H9 (cell line): ENCODE data around the gene DMXL1. TPM values are rescaled to one million over a fixed set of nuclear protein-coding genes. Genes with fewer than 3 reads are reported as not detected.
A peak's percentile ranks its signal among the peaks of the same experiment; 100 is the strongest.

ENCODE experiments used
- DNase-seq: peaks from one replicate; pipeline ENCODE4 v3.0.0-alpha.2; 2017
- H2AFZ ChIP-seq: one replicate; pipeline ENCODE4 v1.6.1; 2013; ENCODE audit warnings: mild to moderate bottlenecking, low read length, control low read depth, moderate library complexity
- H2AK5ac ChIP-seq: 2 replicates; pipeline ENCODE4 v1.6.1; 2013; ENCODE audit warnings: low read length, control low read depth, mixed read lengths; ENCODE audit not compliant: insufficient read length
- H2BK120ac ChIP-seq: one replicate; pipeline ENCODE4 v1.6.1; 2013; ENCODE audit warnings: low read depth, mild to moderate bottlenecking, low read length, control low read depth, inconsistent platforms; ENCODE audit not compliant: poor library complexity, severe bottlenecking
- H2BK12ac ChIP-seq: 2 replicates; pipeline ENCODE4 v1.6.1; 2013; ENCODE audit warnings: low read length, control low read depth, mixed read lengths, low read depth; ENCODE audit not compliant: insufficient read length
- H2BK15ac ChIP-seq: 2 replicates; pipeline ENCODE4 v1.6.1; 2013; ENCODE audit warnings: low read depth, low read length, control low read depth
- H2BK20ac ChIP-seq: one replicate; pipeline ENCODE4 v1.6.1; 2013; ENCODE audit warnings: low read depth, mild to moderate bottlenecking, low read length, control low read depth, inconsistent platforms; ENCODE audit not compliant: poor library complexity, severe bottlenecking
- H2BK5ac ChIP-seq: 2 replicates; pipeline ENCODE4 v1.6.1; 2013; ENCODE audit warnings: low read length, control low read depth, mixed read lengths; ENCODE audit not compliant: insufficient read length
- H3K14ac ChIP-seq: 2 replicates; pipeline ENCODE4 v1.6.1; 2013; ENCODE audit warnings: low read length, control low read depth; ENCODE audit not compliant: insufficient read depth
- H3K18ac ChIP-seq: 2 replicates; pipeline ENCODE4 v1.6.1; 2013; ENCODE audit warnings: low read depth, mild to moderate bottlenecking, mixed read lengths, low read length, control low read depth; ENCODE audit not compliant: insufficient read length
- H3K23ac ChIP-seq: 2 replicates; pipeline ENCODE4 v1.6.1; 2013; ENCODE audit warnings: low read length, control low read depth, mixed read lengths, low read depth; ENCODE audit not compliant: insufficient read length
- H3K23me2 ChIP-seq: 2 replicates; pipeline ENCODE4 v1.6.1; 2013; ENCODE audit warnings: low read depth, mild to moderate bottlenecking, mixed read lengths, low read length, control low read depth; ENCODE audit not compliant: insufficient read length, poor library complexity, severe bottlenecking
- H3K27ac ChIP-seq: 2 replicates; pipeline ENCODE4 v1.5.1; 2013; ENCODE audit warnings: low read length, control low read depth, mixed read lengths, low read depth; ENCODE audit not compliant: insufficient read length
- H3K27me3 ChIP-seq: 2 replicates; pipeline ENCODE4 v1.6.1; 2013; ENCODE audit warnings: low read length, control low read depth, inconsistent platforms; ENCODE audit not compliant: insufficient read depth
- H3K4ac ChIP-seq: 2 replicates; pipeline ENCODE4 v1.6.1; 2013; ENCODE audit warnings: low read depth, mild to moderate bottlenecking, control low read depth, inconsistent platforms, low read length, moderate library complexity
- H3K4me1 ChIP-seq: 2 replicates; pipeline ENCODE4 v1.6.1; 2013; ENCODE audit warnings: low read length, control low read depth, inconsistent platforms; ENCODE audit not compliant: insufficient read depth
- H3K4me2 ChIP-seq: 2 replicates; pipeline ENCODE4 v1.6.1; 2013; ENCODE audit warnings: low read length, control low read depth, mixed read lengths; ENCODE audit not compliant: insufficient read length, insufficient read depth
- H3K56ac ChIP-seq: 2 replicates; pipeline ENCODE4 v1.6.1; 2013; ENCODE audit warnings: low read depth, mild to moderate bottlenecking, mixed read lengths, low read length, control low read depth; ENCODE audit not compliant: insufficient read length
- H3K79me1 ChIP-seq: 2 replicates; pipeline ENCODE4 v1.6.1; 2013; ENCODE audit warnings: low read depth, mild to moderate bottlenecking, moderate library complexity, low read length, control low read depth, inconsistent platforms; ENCODE audit not compliant: insufficient read depth, poor library complexity, severe bottlenecking
- H3K79me2 ChIP-seq: 2 replicates; pipeline ENCODE4 v1.6.1; 2013; ENCODE audit warnings: low read length, control low read depth, inconsistent platforms; ENCODE audit not compliant: insufficient read depth
- H3K9ac ChIP-seq: 2 replicates; pipeline ENCODE4 v1.6.1; 2013; ENCODE audit warnings: low read length, control low read depth, mixed read lengths; ENCODE audit not compliant: insufficient read length; ENCODE audit errors: extremely low read depth
- H3K9me3 ChIP-seq: one replicate; pipeline ENCODE4 v1.6.1; 2013; ENCODE audit warnings: low read depth, low read length, inconsistent platforms; ENCODE audit not compliant: control insufficient read depth
- H3T11ph ChIP-seq: one replicate; pipeline ENCODE4 v1.6.1; 2013; ENCODE audit warnings: mild to moderate bottlenecking, low read length, control low read depth, inconsistent platforms
- H4K20me1 ChIP-seq: one replicate; pipeline ENCODE4 v1.6.1; 2013; ENCODE audit not compliant: control insufficient read depth, insufficient read length, insufficient read depth
- H4K5ac ChIP-seq: 2 replicates; pipeline ENCODE4 v1.6.1; 2013; ENCODE audit warnings: low read depth, mild to moderate bottlenecking, mixed read lengths, low read length, control low read depth; ENCODE audit not compliant: insufficient read length
- H4K8ac ChIP-seq: replicated peaks from 2 replicates; pipeline ENCODE4 v1.6.1; 2013; ENCODE audit warnings: low read length, control low read depth, mixed read lengths, low read depth; ENCODE audit not compliant: insufficient read length
- H4K91ac ChIP-seq: 2 replicates; pipeline ENCODE4 v1.6.1; 2013; ENCODE audit warnings: low read depth, mild to moderate bottlenecking, moderate library complexity, mixed read lengths, low read length, control low read depth; ENCODE audit not compliant: insufficient read length
- H3K27ac Mint-ChIP-seq, 3 experiments: 2 replicates in 2 of 3; 3 replicates in 1 of 3; pipeline ENCODE4 v1.8.0; 2020 to 2021; ENCODE audit warnings: mixed read lengths in 3 of 3, mild to moderate bottlenecking in 1 of 3, moderate library complexity in 1 of 3
- H3K27me3 Mint-ChIP-seq: 2 replicates; pipeline ENCODE4 v1.8.0; 2021; ENCODE audit warnings: low read depth, mild to moderate bottlenecking, moderate library complexity, mixed read lengths
- H3K36me3 Mint-ChIP-seq, 3 experiments: 2 replicates in 2 of 3; 3 replicates in 1 of 3; pipeline ENCODE4 v1.8.0; 2020 to 2021; ENCODE audit warnings: low read depth in 3 of 3, mixed read lengths in 3 of 3; ENCODE audit not compliant: insufficient read depth in 1 of 3
- H3K4me1 Mint-ChIP-seq, 2 experiments: 2 replicates each; pipeline ENCODE4 v1.8.0; 2020; ENCODE audit warnings: mixed read lengths in 2 of 2
- H3K4me3 Mint-ChIP-seq, 2 experiments: 2 replicates in 1 of 2; 3 replicates in 1 of 2; pipeline ENCODE4 v1.8.0; 2020 to 2021; ENCODE audit warnings: mild to moderate bottlenecking in 2 of 2, mixed read lengths in 2 of 2, moderate library complexity in 1 of 2
- H3K9me3 Mint-ChIP-seq, 2 experiments: 2 replicates in 1 of 2; 3 replicates in 1 of 2; pipeline ENCODE4 v1.8.0; 2020; ENCODE audit warnings: mild to moderate bottlenecking in 2 of 2, mixed read lengths in 2 of 2, moderate library complexity in 1 of 2
- CTCF ChIP-seq: fragments of 200-600 bp; sonication (generic); conservative IDR thresholded peaks from 3 replicates; pipeline ENCODE4 v1.8.0; 2021; ENCODE audit warnings: antibody characterized with exemption, mild to moderate bottlenecking
- WGBS: extraction: QIAGEN DNeasy Blood & Tissue Kit; methylation state at CpG from one replicate; pipeline ENCODE4 v1.1.7; 2013; ENCODE audit warnings: missing lambda C conversion rate, low lambda C conversion rate, mixed read lengths; ENCODE audit not compliant: insufficient read length; ENCODE audit errors: extremely low coverage; 5-methylcytosine and 5-hydroxymethylcytosine counted together
- total RNA-seq: library from RNA; stranded (reverse); gene quantifications from 2 replicates; pipeline ENCODE4 v1.2.1, GENCODE V29; 2021

Gene DMXL1
- total RNA-seq, 1 experiment from 2014 or later: 63.5 TPM

GRCh38 chr5:119282628-119283027, 211.7 kb downstream of the DMXL1 start:
- H3K79me2 ChIP-seq: no peaks in the 10 kb centered on the region
- H3K4ac ChIP-seq: no peak overlapping the region
- no peak overlapping the region for H3K56ac ChIP-seq
- no peaks in the 10 kb centered on the region for H4K20me1 ChIP-seq
- no peak overlapping the region for H2BK120ac ChIP-seq
- no peaks in the 10 kb centered on the region for H3K27me3 ChIP-seq
- H3K79me1 ChIP-seq: no peaks in the 10 kb centered on the region
- H3K23me2 ChIP-seq: no peaks in the 10 kb centered on the region
- H4K5ac ChIP-seq: no peak overlapping the region
- Mint-ChIP-seq H3K4me3 (no peak overlapping the region), H3K27ac (peak overlapping the region in 1 of 3 experiments; percentile 41; a peak in 1 of 7 replicates), H3K27me3 (no peaks in the 10 kb centered on the region), H3K9me3 (no peaks in the 10 kb centered on the region), H3K36me3 (no peaks in the 10 kb centered on the region), H3K4me1 (peaks cover 5 to 13% of the 10 kb centered on the region in 2 experiments; a peak in 3 of 4 replicates)
- H2AFZ ChIP-seq: no peak overlapping the region
- H2BK15ac ChIP-seq: no peak overlapping the region
- no peak overlapping the region for H3K9ac ChIP-seq
- no peak for TF ChIP-seq CTCF
- no peak overlapping the region for H3K4me2 ChIP-seq
- H2BK5ac ChIP-seq: no peak overlapping the region
- H2AK5ac ChIP-seq: no peak overlapping the region
- H3K14ac ChIP-seq: no peak overlapping the region
- no peak overlapping the region for H3K18ac ChIP-seq
- H2BK20ac ChIP-seq: no peak overlapping the region
- no CpG with 5 or more reads among the region's 2 CpGs for WGBS
- no peak overlapping the region for H2BK12ac ChIP-seq
- DNase-seq: no peak
- no peak overlapping the region for H3T11ph ChIP-seq
- no peaks in the 10 kb centered on the region for H3K4me1 ChIP-seq
- H4K91ac ChIP-seq: no peak overlapping the region
- H4K8ac ChIP-seq: no peak overlapping the region
- no peak overlapping the region for H3K27ac ChIP-seq
- H3K23ac ChIP-seq: no peak overlapping the region
- H3K9me3 ChIP-seq: no peaks in the 10 kb centered on the region
